IMR-90 (cell line): ENCODE measurements around the gene DAPK3.

Experiments
- BHLHE40 ChIP-seq: fragments of 150-350 bp; IDR thresholded peaks from 2 replicates; pipeline ENCODE4 v1.6.1; 2016; ENCODE audit warnings: mild to moderate bottlenecking, low read depth, low read length
- CEBPB ChIP-seq: IDR thresholded peaks from 2 replicates; pipeline ENCODE4 v1.6.1; 2012; ENCODE audit warnings: low read depth, low read length, improper control_type of control experiment
- FOS ChIP-seq: fragments of 150-350 bp; IDR thresholded peaks from 2 replicates; pipeline ENCODE4 v1.6.1; 2016; ENCODE audit warnings: low read depth, low read length
- MAFK ChIP-seq: IDR thresholded peaks from 2 replicates; pipeline ENCODE4 v1.6.1; 2012; ENCODE audit warnings: low read depth, low read length, improper control_type of control experiment
- POLR2A ChIP-seq: IDR thresholded peaks from 2 replicates; pipeline ENCODE4 v1.6.1; 2012; ENCODE audit warnings: mild to moderate bottlenecking, low read depth, low read length
- RFX5 ChIP-seq: IDR thresholded peaks from 2 replicates; pipeline ENCODE4 v1.8.0; 2012; ENCODE audit warnings: low read depth, mild to moderate bottlenecking, low read length, moderate library complexity
- SMC3 ChIP-seq: fragments of 150-350 bp; IDR thresholded peaks from 2 replicates; pipeline ENCODE4 v1.6.1; 2016; ENCODE audit warnings: low read depth, mild to moderate bottlenecking, antibody characterized with exemption, low read length, moderate library complexity
- TF ChIP-seq, protein P1 (sequence below): conservative IDR thresholded peaks from 2 replicates; pipeline ENCODE4 v1.5.1; 2012; ENCODE audit warnings: mild to moderate bottlenecking, low read depth, low read length, improper control_type of control experiment
- TF ChIP-seq, protein P2 (sequence below): fragments of 150-350 bp; IDR thresholded peaks from 2 replicates; pipeline ENCODE4 v1.6.1; 2017; ENCODE audit warnings: mild to moderate bottlenecking, antibody characterized with exemption, low read length, low read depth

DNA sequence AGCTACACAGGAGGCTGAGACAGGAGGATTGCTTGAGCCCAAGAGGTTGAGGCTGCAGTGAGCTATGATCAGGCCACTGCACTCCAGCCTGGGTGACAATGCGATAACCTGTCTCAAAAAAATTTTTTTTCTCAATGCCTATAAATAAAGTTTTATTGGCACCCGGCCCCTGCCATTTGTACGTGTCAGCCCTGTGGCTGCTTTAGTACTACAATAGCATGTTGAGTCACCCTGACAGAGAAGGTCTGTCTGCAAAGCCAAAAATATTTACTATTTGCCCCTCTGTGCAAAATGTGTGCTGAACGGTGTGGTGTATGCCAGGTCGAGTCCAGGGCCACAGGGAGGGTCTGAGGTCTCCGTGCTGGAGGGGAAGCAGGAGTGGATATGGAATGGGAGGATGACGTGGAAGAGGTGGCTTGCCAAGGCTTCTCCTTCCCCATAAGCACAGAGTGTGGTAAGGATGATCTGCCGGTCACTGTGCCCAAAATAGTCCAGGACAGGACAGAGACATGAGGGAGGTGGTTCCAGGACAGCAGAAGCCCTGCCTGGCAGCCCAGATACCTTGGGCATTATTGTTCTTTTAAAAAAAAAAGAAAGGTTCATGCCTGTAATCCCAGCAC lies 28.0 kb downstream of the DAPK3 start:
- TF ChIP-seq, protein P1, sequence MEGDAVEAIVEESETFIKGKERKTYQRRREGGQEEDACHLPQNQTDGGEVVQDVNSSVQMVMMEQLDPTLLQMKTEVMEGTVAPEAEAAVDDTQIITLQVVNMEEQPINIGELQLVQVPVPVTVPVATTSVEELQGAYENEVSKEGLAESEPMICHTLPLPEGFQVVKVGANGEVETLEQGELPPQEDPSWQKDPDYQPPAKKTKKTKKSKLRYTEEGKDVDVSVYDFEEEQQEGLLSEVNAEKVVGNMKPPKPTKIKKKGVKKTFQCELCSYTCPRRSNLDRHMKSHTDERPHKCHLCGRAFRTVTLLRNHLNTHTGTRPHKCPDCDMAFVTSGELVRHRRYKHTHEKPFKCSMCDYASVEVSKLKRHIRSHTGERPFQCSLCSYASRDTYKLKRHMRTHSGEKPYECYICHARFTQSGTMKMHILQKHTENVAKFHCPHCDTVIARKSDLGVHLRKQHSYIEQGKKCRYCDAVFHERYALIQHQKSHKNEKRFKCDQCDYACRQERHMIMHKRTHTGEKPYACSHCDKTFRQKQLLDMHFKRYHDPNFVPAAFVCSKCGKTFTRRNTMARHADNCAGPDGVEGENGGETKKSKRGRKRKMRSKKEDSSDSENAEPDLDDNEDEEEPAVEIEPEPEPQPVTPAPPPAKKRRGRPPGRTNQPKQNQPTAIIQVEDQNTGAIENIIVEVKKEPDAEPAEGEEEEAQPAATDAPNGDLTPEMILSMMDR = no peak
- TF ChIP-seq CEBPB = no peak
- TF ChIP-seq, protein P2, sequence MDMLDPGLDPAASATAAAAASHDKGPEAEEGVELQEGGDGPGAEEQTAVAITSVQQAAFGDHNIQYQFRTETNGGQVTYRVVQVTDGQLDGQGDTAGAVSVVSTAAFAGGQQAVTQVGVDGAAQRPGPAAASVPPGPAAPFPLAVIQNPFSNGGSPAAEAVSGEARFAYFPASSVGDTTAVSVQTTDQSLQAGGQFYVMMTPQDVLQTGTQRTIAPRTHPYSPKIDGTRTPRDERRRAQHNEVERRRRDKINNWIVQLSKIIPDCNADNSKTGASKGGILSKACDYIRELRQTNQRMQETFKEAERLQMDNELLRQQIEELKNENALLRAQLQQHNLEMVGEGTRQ = no peak
- TF ChIP-seq MAFK = no peak
- no peak for TF ChIP-seq SMC3
- TF ChIP-seq RFX5 = no peak
- TF ChIP-seq POLR2A = no peak
- TF ChIP-seq FOS = no peak
- TF ChIP-seq BHLHE40 = no peak
